Hematopoietic multipotent progenitor cell treated with erythropoietin and hydrocortisone succinate and interleukin-3 and kit ligand, for 15 days (in vitro differentiated cells): ENCODE results near the gene TUBB2B.
"Not testable (repeated sequence)": the region's sequence is repeated elsewhere in the genome, so short reads cannot be mapped to it uniquely, and the experiment has no call there.

ENCODE experiments used
- DNase-seq: peaks from one replicate; pipeline ENCODE4 v3.0.0-alpha.2; 2015; ENCODE audit warnings: low spot score

TUBB2B gene

GRCh38 chr6:3209114-3210023 lies 18.1 kb downstream of the TUBB2B start:
- DNase-seq, result peak; percentile 74

DNA sequence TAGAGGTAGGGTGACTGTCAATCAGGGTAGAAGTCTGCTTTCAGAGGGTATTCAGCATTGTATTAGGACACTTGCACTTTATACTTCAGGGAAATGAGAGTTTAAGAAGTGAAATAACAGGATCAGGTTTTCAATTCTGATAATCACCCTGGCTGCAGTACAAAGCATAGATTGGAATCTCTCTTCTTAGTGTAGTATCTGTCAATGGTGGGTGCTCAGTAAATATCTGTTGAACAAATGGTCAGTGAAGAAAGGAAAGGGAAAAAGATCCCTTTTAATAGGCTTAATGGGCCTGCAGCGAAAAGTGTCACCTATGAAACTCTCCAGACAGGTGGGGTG lies 18.7 kb downstream of the TUBB2B start:
- no peak for DNase-seq

- DNase-seq, result no peak
These were observed 19.2 kb downstream of the TUBB2B start for GRCh38 chr6:3208098-3208774.

DNA sequence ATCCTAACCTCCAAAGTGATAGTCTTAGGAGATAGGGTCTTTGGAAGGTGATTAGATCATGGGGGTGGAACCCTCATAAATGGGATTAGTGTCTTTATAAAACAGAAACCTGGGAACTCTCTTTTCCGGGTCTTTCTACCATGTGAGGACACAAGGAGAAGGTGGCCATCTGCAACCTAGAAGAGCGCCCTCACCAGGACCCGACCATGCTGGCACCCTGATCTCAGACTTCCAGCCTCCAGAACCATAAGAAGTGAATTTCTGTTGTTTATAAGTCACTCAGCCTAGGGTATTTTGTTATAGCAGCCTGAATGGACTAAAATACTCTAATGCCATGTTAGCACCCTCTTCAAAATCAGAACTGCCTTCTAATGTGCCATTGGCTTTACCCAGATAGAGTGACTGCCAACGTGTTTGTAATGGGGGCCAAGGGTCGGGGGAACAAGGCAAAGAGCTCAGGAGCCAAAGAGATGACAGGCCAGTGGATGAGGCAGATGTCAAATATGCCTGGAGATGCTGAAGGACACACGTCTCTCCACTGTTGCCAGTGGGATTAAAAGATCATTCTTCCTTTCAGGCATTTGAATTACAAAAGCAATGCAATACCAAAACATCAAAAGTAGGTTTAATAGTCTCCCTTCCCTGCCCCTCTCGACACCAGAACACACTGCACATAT lies 21.0 kb downstream of the TUBB2B start:
- no peak for DNase-seq

DNA sequence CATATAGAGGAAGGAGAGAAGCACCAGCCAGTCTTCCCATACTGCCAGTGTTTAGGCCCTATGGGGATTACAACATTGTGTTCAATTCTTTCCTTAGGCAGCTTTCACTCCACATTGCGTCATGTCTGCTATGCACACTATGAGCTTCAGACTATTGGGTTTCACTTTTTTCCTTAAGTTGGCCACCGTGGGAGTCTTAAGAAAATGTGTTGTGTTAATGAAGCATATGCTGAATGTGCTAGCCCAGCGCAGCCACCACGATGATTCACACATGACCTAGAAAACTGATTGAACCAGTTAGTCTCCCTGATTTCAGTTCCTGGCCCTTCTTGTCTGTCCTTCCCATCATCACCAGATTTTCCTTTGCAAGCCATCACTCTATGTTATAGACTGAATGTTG lies 21.5 kb downstream of the TUBB2B start:
- DNase-seq, result no peak

DNA sequence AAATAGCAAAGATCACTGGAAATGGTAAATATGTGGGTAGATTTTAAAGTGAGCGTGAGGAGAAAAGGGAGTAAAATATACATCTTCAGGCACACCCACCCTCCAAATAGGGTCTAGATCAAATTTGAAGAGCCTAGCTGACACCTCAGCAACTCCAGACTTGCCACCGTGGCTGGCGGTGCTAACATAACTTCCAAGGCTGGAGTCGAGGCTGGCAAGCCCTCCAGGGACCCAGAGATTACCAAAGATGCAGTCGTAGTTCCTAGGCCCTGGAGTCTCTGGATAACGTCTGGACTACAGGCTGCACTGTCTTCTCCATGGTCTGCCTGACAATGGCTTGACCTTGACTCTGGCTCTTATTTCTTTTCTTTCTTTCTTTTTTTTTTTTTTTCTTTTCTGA lies 22.5 kb downstream of the TUBB2B start:
- DNase-seq, result no peak

DNA sequence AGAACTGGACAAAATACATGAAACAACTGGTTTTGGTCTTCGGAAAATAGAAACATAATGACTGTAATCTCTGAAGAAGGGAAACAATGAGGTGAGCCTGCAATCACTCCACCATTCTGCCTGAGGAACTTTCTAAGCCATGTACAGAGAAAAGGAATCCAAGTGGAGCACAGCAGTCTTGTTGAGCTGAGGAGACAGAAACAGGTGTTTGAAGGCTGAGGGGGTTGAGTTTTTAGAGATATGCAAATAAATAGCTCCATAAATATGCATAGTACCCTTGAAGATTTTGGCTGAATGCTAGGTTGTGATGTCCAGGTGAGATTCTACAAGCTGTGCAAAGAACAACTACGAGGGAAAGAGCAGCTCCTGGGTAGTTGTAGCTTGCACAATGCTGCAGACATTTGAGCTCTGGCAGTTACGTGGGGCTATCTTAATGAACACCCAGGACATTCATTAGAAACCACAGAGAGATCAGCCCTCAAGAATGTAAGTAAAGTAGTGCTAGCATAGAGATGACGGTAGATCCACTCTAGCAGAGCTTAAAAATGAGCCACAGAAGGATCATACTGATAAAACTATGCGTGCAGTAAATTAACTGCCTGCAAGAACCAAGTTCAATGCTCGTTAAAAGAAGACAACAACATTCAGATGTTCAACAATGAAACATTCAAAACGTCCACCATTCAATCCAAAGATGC lies 24.3 kb downstream of the TUBB2B start:
- DNase-seq, result no peak

DNA sequence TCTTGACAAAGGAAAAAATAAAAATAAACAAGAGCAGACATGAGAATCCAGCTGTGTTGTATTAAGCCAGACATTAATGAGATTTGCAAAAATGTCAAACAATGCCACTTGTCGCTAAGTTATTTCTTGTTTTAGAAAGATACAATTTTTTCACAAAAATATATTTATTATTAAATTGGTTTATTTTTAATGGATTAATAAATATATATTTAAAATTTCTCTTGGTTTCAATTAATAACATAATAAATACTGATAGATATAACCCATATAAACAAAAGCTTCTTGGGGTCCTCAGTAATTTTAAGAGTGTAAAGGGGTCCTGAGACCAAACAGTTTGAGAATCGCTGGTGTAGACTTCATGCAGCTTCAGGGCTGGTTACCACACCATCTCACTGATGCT lies 26.1 kb downstream of the TUBB2B start:
- no peak for DNase-seq

DNA sequence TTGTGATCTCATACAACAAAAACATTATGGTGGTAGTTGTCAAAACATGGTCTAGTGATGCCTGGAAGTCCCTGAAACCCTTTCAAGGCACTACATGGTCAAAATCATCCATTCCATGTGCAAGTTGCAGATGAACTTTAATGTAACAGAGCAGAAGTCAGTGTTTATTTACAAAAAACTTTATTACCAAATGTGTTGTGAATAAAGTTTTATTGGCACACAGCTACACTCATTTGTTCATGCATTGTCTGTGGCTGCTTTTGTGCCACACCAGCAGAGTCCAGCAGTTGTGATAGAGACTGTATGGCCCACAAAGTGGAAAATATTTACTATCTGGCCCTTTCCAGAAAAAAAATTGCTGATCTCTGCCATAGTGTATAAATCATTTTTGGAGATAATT lies 26.8 kb downstream of the TUBB2B start:
- DNase-seq, result no peak

- DNase-seq, result no peak
These were observed 28.1 kb downstream of the TUBB2B start for GRCh38 chr6:3199382-3199781.

DNA sequence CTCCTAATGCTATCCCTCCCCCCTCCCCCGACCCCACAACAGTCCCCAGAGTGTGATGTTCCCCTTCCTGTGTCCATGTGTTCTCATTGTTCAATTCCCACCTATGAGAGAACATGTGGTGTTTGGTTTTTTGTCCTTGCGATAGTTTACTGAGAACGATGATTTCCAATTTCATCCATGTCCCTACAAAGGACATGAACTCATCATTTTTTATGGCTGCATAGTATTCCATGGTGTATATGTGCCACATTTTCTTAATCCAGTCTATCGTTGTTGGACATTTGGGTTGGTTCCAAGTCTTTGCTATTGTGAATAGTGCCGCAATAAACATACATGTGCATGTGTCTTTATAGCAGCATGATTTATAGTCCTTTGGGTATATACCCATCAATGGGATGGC lies 29.7 kb downstream of the TUBB2B start:
- not testable (repeated sequence) for DNase-seq

DNA sequence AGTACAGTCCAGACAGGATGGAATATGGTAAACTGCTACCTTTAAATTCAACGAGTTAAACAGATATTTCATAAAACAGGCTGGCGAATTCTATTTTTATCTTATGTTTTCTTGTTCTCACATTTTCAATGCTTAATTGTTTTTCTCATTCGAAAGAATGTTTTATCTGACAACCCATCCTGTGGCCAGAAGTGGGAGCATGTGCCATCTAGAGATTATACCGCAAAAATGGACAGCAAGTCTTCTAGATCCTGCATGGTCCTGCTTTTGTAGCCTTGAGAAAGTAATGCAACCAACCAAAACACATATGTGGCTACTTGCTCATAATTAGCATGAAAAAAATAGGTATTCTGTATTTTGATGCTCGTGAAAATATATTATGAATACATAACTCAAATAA lies 30.7 kb downstream of the TUBB2B start:
- no peak for DNase-seq

GRCh38 chr6:3195695-3196497 lies 31.6 kb downstream of the TUBB2B start:
- DNase-seq, result no peak

DNA sequence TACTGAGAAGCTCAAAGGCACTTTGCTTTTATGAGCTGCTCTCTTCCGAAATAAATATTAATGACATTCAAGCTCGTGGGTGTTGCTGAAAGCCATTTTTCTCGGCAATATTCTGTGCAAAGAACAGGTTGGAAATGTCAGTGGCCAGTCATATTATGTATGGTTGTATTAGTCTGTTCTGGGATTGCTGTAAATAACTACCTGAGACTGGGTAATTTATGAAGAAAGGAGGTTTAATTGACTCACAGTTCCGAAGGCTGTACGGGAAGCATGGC lies 32.1 kb downstream of the TUBB2B start:
- no peak for DNase-seq

- DNase-seq, result no peak
These were observed 32.7 kb downstream of the TUBB2B start for GRCh38 chr6:3194535-3195419.

DNA sequence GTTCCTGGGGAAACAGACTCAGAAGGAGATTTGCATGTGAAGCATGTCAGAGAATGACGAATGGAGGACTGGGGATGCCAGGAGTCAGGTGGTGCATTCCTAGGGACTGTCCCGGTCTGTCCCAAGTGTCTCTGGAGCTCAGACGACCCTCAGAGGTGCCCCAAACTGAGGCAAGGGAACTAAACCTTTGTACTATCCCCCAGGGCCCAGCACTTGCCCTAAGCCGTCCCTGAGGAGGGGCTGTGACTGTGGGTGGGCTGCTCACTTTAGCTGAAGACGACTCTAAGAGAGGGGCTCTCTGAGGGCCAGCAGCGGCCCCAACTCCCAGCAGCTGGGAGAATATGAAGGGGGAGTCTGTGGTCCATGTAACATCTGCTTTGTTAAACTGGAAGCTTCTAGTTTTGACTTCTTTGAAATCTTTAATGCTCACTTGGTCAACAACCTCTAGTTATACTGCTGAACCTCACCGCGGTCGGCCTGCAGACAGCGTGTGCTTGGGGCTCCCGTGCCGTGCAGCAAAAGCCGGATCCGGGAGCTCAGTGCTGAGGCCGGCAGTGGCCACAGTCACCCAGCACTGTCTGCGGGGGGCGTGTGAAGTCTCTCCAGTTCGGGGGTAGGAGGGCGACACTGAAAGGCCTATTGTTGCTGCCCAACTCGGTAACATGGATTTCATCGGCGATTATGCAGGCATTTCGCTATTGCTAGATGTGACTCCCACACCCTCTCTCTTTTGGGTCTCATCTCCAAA lies 34.2 kb downstream of the TUBB2B start:
- DNase-seq, result no peak

DNA sequence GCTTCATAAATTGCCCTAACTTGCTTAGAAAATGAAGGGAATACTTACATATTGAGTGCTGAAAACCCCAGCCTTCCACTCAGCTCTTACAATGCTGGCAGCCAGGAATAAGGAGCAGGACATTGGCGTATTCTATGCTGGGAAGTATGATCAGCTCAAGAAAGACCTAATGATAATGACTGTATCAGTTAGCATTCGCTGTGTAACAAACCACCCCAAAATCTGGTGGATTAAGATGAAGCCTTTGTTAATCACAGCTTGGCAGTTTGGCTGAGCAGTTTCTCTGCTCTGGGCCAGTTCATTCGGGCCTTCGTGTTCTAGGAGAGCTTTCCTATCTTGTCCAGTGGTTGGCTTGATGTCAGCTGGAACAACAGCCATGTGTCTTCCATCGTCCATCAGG lies 36.7 kb downstream of the TUBB2B start:
- DNase-seq, result no peak

DNA sequence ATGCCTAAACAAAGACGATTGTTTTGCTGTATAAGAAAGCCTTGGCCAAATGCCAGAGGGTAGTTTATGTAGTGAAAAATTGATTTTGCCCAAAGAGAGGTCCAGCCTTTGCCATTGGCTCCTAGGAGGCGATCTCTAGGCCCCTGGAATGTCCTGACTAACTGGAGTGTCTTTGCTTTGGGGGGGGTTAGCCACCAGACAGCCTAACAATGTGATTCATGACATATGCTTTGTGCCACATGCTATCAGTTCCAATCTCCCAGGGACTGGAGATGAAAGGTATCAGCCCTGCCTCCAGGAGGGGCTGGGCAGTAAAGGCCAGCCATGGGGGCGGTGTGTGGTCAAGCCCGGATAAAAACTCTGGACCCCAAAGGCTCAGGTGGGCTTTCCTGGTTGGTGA lies 37.4 kb downstream of the TUBB2B start:
- DNase-seq, result no peak

DNA sequence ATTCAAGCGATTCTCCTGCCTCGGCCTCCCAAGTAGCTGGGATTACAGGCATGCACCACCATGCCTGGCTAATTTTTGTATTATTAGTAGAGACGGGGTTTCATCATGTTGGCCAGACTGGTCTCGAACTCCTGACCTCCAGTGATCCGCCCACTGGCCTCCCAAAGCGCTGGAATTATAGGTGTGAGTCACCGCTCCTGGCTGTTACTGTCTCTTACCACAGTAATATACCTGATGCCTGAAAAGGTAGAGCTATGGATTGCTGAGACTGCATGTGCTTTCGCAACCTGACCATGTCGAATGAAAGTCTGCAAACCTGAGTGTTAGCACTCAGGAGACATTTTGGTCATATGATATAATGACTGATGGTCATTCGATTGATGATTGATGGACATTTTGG lies 38.3 kb downstream of the TUBB2B start:
- not testable (repeated sequence) for DNase-seq

DNA sequence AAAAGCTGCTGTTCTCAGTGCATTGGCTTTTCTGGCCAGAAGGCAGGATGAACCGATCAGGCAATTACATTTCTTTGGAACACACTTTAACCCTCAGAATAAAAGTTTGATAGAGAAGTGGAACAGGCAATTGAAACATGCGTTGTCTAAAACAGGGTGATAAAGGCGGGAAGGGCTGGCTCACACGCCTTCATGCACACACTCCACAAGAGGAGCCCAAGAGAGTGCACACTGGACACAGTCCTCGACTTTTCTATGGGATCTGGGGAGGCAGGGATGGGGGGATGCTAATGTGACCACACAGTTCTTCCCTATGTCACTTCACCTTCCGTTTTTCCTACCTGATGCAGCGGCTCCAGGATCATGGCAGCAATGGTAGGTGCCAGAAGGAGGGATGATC lies 39.2 kb downstream of the TUBB2B start:
- DNase-seq, result no peak
